HFFc6 (cell line): ENCODE results near the gene TULP4. TPM values are rescaled to one million over a fixed set of nuclear protein-coding genes. Genes with fewer than 3 reads are reported as not detected.

Source experiments
- DNase-seq: peaks from one replicate; pipeline ENCODE4 v3.0.0-alpha.2; 2018
- H3K27ac Mint-ChIP-seq: 2 replicates; pipeline ENCODE4 v1.8.0; 2020; ENCODE audit warnings: mild to moderate bottlenecking, mixed read lengths
- H3K27me3 Mint-ChIP-seq: 2 replicates; pipeline ENCODE4 v1.8.0; 2021; ENCODE audit warnings: mild to moderate bottlenecking, moderate library complexity, mixed read lengths; ENCODE audit not compliant: insufficient read depth
- H3K36me3 Mint-ChIP-seq: 2 replicates; pipeline ENCODE4 v1.8.0; 2021; ENCODE audit warnings: low read depth, mixed read lengths
- H3K4me1 Mint-ChIP-seq: 2 replicates; pipeline ENCODE4 v1.8.0; 2020; ENCODE audit warnings: low read depth, mixed read lengths
- H3K4me3 Mint-ChIP-seq: 2 replicates; pipeline ENCODE4 v1.8.0; 2020; ENCODE audit warnings: mild to moderate bottlenecking, moderate library complexity, mixed read lengths
- H3K9me3 Mint-ChIP-seq: 2 replicates; pipeline ENCODE4 v1.8.0; 2020; ENCODE audit warnings: mild to moderate bottlenecking, mixed read lengths
- total RNA-seq, 6 experiments: library from RNA; stranded (reverse); fragmentation: NEBNext Ultra II Directional; extraction: Animal tissue kit (Norgen Biotek cat#: 25700); gene quantifications; 2 replicates in 1 of 6; 3 replicates in 5 of 6; pipeline ENCODE4 v1.2.3, GENCODE V29; 2021
- TF ChIP-seq, protein P1 (sequence below): fragments of 200-600 bp; sonication (generic); IDR thresholded peaks from 2 replicates; pipeline ENCODE4 v1.5.0; 2021; ENCODE audit warnings: antibody characterized with exemption, mild to moderate bottlenecking

TULP4 gene
- total RNA-seq, 6 experiments from 2014 or later: 48.4 to 55.2 (median 51.8) TPM

DNA sequence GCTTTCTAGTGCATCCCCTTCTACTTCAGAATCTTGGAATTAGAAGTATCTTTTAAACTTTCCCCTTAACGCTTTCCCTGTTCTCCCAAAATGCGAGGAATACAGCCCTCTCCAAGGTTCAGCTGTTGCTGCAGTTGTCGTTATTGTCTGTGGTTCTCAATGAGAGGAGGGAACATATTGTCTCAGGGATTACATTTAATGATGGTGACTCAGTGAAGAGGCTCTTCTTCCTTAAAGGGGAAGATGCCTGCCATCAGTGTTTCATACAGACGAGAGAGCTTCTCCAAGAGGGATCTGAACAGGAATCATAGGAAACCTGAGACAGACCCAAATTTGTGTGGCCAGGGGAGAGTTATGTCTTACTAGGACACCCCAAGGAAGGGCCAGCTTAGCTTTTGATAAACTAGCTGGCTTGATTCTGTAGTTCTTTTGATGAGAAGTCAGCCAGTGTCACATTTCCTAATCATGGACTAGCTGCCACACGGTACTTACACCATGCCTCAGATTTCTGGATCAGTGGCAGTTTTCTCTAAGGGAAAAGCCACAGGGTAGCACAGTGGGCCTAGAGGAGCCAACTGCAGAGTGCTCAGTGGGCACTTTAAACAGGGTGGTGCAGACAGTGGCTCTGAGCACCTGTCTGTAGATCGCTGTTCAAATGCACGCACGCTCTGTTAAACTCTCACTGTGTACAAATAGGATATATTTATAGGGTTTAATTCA lies 187.9 kb downstream of the TULP4 start:
- Mint-ChIP-seq H3K4me1 (peaks cover 17% of the 10 kb centered on the region), H3K4me3 (peak overlapping the region; percentile 24), H3K27ac (peak overlapping the region; percentile 55), H3K9me3 (no peaks in the 10 kb centered on the region), H3K36me3 (peaks cover 18% of the 10 kb centered on the region), H3K27me3 (no peaks in the 10 kb centered on the region; the same call in 1 of the 2 replicates)
- TF ChIP-seq, protein P1, sequence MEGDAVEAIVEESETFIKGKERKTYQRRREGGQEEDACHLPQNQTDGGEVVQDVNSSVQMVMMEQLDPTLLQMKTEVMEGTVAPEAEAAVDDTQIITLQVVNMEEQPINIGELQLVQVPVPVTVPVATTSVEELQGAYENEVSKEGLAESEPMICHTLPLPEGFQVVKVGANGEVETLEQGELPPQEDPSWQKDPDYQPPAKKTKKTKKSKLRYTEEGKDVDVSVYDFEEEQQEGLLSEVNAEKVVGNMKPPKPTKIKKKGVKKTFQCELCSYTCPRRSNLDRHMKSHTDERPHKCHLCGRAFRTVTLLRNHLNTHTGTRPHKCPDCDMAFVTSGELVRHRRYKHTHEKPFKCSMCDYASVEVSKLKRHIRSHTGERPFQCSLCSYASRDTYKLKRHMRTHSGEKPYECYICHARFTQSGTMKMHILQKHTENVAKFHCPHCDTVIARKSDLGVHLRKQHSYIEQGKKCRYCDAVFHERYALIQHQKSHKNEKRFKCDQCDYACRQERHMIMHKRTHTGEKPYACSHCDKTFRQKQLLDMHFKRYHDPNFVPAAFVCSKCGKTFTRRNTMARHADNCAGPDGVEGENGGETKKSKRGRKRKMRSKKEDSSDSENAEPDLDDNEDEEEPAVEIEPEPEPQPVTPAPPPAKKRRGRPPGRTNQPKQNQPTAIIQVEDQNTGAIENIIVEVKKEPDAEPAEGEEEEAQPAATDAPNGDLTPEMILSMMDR: no peak
- DNase-seq: peak; percentile 72

DNA sequence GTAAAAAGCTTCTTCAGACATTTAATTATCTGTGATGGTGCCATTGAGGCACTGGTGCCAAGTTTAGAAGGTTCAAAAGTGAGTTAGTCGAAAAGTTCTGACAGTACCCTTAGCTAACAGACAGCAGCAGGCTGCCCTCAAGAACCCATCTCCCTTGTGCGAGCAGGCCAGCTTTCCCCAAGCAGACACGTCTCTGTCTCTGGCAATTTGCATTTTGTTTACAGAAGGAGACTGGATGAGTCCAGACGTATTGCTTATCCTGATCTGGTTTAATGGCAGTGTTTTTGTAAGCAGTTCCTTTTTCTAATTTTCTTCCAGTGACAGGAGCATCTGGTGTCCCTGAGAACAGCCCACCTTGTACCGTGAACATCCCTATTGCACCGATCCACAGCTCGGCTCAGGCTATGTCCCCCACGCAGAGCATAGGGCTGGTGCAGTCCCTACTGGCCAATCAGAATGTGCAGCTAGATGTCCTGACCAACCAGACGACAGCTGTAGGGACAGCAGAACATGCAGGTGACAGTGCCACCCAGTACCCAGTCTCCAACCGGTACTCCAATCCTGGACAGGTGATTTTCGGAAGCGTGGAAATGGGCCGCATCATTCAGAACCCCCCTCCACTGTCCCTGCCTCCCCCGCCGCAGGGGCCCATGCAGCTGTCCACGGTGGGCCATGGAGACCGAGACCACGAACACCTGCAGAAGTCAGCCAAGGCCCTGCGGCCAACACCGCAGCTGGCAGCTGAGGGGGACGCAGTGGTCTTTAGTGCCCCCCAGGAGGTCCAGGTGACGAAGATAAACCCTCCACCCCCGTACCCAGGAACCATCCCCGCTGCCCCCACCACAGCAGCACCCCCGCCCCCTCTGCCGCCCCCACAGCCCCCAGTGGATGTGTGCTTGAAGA lies 189.3 kb downstream of the TULP4 start:
- H3K4me1 Mint-ChIP-seq: peaks cover 17% of the 10 kb centered on the region
- H3K9me3 Mint-ChIP-seq: no peaks in the 10 kb centered on the region
- H3K36me3 Mint-ChIP-seq: peaks cover 18% of the 10 kb centered on the region
- H3K27me3 Mint-ChIP-seq: no peaks in the 10 kb centered on the region; the same call in 1 of the 2 replicates
- no peak overlapping the region for H3K4me3 Mint-ChIP-seq
- DNase-seq: no peak
- TF ChIP-seq, protein P1: no peak
- H3K27ac Mint-ChIP-seq: no peak overlapping the region

DNA sequence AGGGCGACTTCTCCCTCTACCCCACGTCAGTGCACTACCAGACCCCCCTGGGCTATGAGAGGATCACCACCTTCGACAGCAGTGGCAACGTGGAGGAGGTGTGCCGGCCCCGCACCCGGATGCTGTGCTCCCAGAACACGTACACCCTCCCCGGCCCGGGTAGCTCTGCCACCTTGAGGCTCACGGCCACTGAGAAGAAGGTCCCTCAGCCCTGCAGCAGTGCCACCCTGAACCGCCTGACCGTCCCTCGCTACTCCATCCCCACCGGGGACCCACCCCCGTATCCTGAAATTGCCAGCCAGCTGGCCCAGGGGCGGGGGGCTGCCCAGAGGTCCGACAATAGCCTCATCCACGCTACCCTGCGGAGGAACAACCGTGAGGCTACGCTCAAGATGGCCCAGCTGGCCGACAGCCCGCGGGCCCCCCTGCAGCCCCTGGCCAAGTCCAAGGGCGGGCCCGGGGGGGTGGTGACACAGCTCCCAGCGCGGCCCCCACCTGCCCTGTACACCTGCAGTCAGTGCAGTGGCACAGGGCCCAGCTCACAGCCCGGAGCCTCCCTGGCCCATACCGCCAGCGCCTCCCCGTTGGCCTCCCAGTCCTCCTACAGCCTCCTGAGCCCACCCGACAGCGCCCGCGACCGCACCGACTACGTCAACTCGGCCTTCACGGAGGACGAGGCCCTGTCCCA lies 190.1 kb downstream of the TULP4 start:
- H3K4me3 Mint-ChIP-seq: no peak overlapping the region
- H3K36me3 Mint-ChIP-seq: peaks cover 18% of the 10 kb centered on the region
- no peaks in the 10 kb centered on the region for H3K9me3 Mint-ChIP-seq
- no peak for DNase-seq
- TF ChIP-seq, protein P1: no peak
- no peaks in the 10 kb centered on the region; the same call in 1 of the 2 replicates for H3K27me3 Mint-ChIP-seq
- H3K4me1 Mint-ChIP-seq: peaks cover 17% of the 10 kb centered on the region
- no peak overlapping the region for H3K27ac Mint-ChIP-seq

DNA sequence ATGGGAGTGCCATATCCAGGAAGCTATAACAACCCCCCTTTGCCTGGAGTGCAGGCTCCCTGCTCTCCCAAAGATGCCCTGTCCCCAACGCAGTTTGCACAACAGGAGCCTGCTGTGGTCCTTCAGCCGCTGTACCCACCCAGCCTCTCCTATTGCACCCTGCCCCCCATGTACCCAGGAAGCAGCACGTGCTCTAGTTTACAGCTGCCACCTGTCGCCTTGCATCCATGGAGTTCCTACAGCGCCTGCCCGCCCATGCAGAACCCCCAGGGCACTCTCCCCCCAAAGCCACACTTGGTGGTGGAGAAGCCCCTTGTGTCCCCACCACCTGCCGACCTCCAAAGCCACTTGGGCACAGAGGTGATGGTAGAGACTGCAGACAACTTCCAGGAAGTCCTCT lies 191.0 kb downstream of the TULP4 start:
- Mint-ChIP-seq H3K4me3 (no peak overlapping the region), H3K4me1 (peaks cover 17% of the 10 kb centered on the region), H3K9me3 (no peaks in the 10 kb centered on the region), H3K36me3 (peaks cover 18% of the 10 kb centered on the region), H3K27me3 (no peaks in the 10 kb centered on the region; the same call in 1 of the 2 replicates), H3K27ac (no peak overlapping the region)
- DNase-seq: no peak
- TF ChIP-seq, protein P1: no peak

DNA sequence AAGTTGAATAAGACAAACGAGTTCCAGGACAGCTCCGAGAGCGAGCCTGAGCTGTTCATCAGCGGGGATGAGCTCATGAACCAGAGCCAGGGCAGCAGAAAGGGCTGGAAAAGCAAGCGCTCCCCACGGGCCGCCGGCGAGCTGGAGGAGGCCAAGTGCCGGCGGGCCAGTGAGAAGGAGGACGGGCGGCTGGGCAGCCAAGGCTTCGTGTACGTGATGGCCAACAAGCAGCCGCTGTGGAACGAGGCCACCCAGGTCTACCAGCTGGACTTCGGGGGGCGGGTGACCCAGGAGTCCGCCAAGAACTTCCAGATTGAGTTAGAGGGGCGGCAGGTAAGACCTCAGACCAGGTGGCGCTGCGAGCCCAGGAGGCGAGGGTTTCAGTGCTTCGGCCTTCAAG lies 191.6 kb downstream of the TULP4 start:
- H3K27me3 Mint-ChIP-seq: no peaks in the 10 kb centered on the region; the same call in 1 of the 2 replicates

More for the DNA sequence above, 191.6 kb downstream of the TULP4 start:
- DNase-seq: no peak
- Mint-ChIP-seq H3K4me3 (no peak overlapping the region), H3K9me3 (no peaks in the 10 kb centered on the region), H3K27ac (no peak overlapping the region), H3K4me1 (peaks cover 17% of the 10 kb centered on the region), H3K36me3 (peaks cover 12% of the 10 kb centered on the region)
- TF ChIP-seq, protein P1: no peak
